ENCODE data around the gene VPS33A.

- TF ChIP-seq EZH2 (IDR thresholded peaks at IDR 0.05; ENCODE audit: borderline replicate concordance, low read length) (no peak), CTCF (IDR thresholded peaks at IDR 0.05; ENCODE audit: low read length) (no peak)
Observed at GRCh38 chr12:122232691-122233090, 33.6 kb downstream of the VPS33A start.
